NCI-H2081 treated with DMSO at 0.1 percent for 48 hours (cell line): ENCODE results near the gene NETO1.

Source experiments
- DNase-seq: peaks from one replicate; lab custom pipeline; 2025; lab: John Stamatoyannopoulos, UW

Gene NETO1

DNA sequence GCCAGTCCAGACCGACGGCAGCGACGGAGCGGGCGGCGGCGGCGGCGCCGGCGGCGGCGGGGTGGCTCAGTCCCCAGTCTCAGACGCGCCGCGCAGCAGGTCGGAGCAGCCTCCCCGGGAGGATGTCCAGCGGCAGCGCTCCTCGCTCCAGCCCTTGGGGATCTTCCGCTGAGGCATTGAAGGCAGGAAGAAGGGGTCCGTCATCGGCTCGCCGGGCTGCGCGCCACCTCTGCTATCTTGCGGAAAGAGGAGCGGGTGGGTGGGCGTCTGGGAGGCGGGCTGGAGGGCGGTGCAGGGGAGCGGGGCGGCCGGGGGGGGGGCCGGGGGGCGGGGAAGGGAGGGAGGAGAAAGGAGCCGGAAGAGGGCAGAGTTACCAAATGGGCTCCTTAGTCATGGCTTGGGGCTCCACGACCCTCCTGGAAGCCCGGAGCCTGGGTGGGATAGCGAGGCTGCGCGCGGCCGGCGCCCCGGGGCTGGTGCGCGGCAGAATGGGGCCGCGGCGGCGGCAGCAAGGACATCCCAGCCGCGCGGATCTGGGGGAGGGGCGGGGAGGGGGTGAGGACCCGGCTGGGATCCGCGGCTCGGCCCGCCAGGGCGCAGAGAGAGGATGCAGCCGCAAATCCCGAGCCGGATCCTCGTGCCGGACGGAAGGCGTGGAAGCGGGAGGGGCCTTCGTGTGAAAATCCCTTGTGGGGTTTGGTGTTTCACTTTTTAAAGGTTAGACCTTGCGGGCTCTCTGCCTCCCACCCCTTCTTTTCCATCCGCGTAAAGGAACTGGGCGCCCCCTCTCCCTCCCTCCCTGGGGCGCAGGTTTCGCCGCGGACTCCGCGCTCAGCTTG, at the start of gene NETO1:
Gene NETO1, minus strand, starts transcription at position 242 of the 839 bp plus-strand sequence. CDS start 696 bp downstream, outside the sequence.
- DNase-seq, result no peak

- DNase-seq, result no peak
Observed at GRCh38 chr18:72910045-72910444, 42.3 kb upstream of the NETO1 start.

- no peak for DNase-seq
Observed at GRCh38 chr18:72908181-72908580, 40.4 kb upstream of the NETO1 start.

GRCh38 chr18:72903033-72903432, 35.2 kb upstream of the NETO1 start:
- DNase-seq, result no peak

GRCh38 chr18:72899338-72899737, 31.6 kb upstream of the NETO1 start:
- no peak for DNase-seq

- DNase-seq, result no peak
Observed at GRCh38 chr18:72898870-72899269, 31.1 kb upstream of the NETO1 start.

GRCh38 chr18:72895548-72895947, 27.8 kb upstream of the NETO1 start:
- no peak for DNase-seq

GRCh38 chr18:72878561-72878960, 10.8 kb upstream of the NETO1 start:
- DNase-seq, result no peak

DNA sequence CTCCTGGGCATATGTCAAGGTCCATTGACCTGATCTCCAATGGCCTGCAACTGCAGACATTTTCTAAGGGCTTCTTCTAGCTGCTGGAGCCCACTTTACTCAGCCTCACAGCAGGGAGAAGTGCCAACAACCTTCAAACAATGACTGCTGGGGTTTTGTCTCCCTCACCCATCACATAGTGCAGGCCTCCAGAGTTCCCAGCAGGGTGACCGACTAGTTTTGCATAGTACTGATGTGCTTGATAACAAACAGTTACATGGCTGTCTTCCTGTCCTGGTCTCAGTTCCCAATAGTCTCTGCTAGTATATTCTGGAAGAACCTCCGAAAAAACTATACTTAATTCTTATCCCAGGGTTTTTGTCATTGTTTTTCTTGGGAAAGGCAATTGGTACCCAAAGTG, 10.4 kb upstream of the NETO1 start:
- no peak for DNase-seq

- DNase-seq, result no peak
Observed at GRCh38 chr18:72871091-72871490, 3.3 kb upstream of the NETO1 start.

DNA sequence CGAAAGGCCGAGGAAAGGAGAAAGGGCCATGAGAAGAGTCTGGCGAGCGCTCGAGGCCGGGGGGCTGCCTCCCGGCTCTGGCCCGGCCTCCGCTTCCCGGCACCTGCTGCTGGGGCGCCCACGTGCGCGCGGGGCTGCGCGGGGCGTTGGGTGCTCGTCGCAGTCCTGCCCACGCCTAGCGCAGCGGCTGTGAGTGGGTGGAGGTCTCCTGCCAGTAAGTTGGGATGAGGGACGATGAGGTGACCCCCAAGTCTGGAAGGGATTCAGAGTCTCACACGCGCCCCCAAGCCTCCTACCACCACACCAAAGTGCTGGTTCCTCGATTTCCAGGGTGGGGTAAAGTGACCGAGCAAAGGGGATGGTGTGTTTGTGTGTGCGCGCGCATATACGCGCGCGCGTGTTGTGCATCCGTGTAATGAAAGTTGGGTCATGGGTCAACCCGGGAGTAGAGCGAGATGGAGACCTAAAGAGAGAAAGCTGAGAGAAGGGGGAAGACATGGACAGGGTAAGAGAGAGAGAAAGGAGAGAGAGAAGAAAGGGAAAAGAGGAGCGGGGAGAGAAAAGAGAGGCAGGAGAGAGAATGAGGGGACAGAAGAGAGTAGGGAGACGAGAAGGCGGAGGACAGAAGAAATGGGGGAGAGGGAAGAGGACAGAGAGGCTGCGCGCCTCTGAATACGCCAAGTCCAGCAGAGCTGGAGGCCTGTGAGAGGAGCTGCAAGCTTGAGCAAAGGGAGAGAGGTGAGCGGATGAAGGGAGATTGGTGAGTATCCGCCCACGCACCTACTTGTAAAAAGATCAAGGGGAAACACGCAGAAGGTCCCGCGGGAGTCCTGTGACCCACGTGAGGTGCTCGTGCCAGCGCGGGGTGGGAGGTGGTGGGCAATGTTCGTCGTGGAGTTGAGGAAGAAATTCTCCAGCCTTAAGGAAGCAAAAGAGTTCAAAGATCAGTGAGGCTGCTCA, 1.7 kb upstream of the NETO1 start:
- DNase-seq, result no peak

DNA sequence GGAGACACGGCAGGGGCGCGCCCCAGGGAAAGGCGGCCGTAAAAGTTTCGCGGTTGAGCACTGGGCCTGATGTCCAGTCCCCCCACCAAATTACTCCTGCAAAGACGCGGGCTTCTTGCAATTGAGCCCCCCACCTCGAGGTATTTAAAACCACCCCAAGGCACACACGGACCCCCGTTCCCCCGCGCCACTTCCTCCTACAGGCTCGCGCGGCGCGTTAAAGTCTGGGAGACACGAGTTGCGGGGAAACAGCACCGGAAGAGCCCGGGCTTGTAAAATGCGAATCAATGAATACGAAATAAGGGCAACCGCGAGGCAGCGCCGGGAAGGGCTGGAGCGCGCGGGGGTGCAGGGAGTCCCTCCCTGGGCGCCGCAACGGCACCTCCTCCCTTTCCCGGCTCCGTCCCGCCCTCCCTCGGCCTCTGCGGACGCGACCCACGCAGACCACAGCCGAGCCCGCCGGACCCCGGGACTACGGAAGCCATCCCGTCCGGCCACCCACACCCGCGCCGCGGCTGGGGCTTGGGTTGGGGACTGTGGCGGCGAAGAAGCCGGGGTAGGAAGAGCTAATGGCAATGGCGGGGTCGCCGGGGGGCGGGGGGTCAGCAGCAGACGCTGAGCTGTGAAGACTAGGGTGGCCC, 918 bp upstream of the NETO1 start:
- no peak for DNase-seq

- DNase-seq, result no peak
Observed at GRCh38 chr18:72866901-72867745, 664 bp downstream of the NETO1 start.

GRCh38 chr18:72866442-72866900, 1.3 kb downstream of the NETO1 start:
- no peak for DNase-seq

DNA sequence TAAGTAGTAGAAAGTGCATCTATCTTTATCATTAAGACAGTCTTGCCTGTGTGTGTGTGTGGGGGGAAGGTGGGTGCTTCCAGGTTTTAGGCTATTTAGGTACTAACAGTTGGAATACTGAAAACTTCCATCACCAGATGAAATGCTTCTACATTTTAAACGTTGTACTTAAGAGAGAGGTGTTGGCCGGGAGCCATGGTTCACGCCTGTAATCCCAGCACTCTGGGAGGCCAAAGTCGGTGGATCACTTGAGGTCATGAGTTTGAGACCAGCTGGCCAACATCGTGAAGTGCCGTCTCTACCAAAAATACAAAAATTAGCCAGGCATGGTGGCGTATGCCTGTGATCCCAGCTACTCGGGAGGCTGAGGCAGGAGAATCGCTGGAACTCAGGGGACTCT, 4.0 kb downstream of the NETO1 start:
- no peak for DNase-seq

GRCh38 chr18:72859088-72859487, 8.7 kb downstream of the NETO1 start:
- DNase-seq, result no peak

DNA sequence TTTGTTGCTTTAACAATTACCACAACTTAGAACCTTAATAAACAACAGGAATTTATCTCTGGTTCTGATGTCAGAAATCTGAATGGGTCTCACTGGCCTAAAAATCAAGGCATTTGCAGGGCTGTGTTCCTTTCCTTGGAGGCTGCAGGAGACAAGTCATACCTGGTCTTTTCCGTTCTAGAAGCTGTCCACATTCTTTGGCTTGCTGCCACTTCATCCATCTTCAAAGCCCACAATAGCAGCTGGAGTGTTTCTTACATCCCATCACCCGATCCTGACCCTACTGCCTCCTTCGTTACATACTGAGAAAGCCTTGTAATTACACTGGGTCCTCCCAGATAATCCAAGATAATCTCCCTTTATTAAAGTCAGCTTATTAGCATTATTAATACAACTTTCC, 18.1 kb downstream of the NETO1 start:
- no peak for DNase-seq

DNA sequence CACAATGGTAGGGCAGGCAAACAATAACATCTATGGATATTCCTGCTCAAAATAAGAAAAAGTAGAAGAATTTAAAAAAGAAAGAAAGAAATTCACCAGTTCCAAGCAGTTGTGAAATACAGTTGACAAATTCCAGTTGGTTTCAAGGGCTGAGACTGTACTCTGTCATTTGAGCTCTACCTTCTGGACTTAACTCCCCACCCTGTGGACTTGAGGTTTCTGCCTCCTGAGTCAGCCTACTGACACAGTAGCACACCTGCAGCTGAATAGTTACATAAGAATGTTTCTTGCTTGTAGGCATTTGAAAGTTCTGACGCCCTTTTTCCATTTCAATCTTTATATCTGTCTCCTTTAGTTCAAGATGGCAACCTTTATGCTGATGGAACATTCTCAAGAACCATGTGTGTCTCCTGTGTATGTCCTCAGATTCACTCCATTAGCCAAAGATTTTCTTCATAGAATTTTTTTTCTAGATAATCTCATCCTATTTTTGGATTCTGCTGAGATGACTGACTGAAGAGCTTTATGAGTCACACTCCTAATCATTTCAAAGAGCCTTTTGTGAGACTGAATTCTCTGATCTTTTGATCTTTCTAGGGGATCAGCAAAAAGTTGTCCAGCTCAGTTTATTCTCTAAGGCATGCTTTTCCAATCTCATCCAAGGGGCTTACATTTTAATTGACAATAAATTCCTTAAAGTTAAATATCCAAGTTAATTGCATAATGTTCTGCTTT, 19.1 kb downstream of the NETO1 start:
- no peak for DNase-seq

GRCh38 chr18:72847771-72848170, 20.0 kb downstream of the NETO1 start:
- no peak for DNase-seq

GRCh38 chr18:72846736-72847533, 20.9 kb downstream of the NETO1 start:
- no peak for DNase-seq
